GM18499 (cell line): ENCODE measurements around the gene XDH.

ENCODE experiments used
- ATAC-seq: cut with Tn5 transposase; IDR thresholded peaks from one replicate; pipeline ENCODE4 v1.9.1; 2021; ENCODE audit warnings: moderate number of reproducible peaks; ENCODE audit not compliant: insufficient read depth, unreplicated experiment

Gene XDH

GRCh38 chr2:31371691-31372090, 42.9 kb downstream of the XDH start:
- no peak for ATAC-seq

GRCh38 chr2:31366733-31367132, 47.8 kb downstream of the XDH start:
- no peak for ATAC-seq

DNA sequence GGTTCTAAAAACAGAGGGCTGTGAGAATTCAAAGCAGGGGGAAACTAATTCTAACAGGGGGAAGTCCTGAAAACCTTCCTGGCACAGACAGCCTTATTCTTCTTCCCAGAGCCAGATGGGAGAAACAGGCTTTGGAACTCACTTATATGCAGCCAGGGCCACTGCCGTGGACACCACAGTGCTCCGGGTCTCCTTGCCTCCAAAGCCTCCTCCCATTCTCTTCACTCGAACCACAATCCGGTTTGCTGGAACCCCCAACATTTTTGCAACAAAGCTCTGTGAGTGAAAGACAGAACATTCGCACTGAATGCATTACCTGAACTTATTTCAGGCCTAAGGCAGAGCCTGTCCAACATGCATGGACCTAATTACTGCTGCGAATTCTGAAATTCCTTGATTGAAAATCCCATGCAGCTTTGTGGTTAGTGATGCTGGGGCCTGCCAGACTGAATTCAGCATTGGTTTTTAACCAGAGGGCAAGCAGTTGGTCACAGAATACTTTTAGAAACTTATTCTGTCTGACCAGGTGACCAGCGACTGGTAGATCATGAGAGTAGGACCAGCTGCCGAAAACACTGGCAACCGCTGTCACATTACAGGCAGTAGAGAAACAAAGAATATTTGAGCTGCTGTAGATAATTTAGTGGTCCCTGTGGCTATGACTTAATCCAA, 48.6 kb downstream of the XDH start:
- no peak for ATAC-seq

DNA sequence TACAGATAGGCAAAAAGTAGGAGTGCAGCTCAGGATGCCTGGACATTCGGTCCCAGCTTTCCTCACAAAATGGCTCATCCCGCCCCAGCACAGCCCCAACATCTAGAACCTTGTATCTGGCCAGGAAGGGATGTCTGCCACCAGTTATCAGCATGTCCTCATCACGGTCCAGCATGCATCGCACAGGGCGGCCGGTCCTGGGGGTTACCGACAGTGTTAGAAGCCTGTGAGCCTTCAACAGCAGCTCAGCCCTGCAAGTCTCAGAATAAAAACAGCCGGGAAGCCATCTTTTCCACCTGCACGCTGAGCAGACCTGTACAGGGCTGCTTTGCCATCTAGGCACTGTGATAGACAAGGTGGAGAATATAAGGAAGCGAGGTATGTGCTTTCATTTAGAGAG, 49.2 kb downstream of the XDH start:
- no peak for ATAC-seq

GRCh38 chr2:31363956-31364750, 50.4 kb downstream of the XDH start:
- ATAC-seq = no peak

GRCh38 chr2:31362581-31362980, 52.0 kb downstream of the XDH start:
- no peak for ATAC-seq

DNA sequence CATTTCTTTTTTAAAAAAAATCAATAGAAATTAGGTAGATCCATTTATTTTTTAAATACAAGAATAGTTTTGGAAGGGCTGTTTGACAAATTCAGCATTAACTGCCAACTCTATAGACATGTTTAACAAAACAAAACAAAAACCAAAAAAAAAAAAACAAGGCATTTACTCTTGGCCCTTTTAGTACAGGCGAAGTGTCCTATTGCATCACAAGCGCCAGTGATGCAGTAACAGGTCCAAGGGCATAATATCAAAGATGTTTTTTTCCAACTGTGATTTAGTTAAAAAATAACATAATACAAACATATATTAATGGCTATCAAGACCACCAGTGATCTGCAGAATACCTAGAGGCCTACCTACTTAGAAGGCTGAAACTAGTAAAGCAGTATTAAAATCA, 55.3 kb downstream of the XDH start:
- no peak for ATAC-seq

GRCh38 chr2:31354837-31355236, 59.7 kb downstream of the XDH start:
- ATAC-seq = no peak

DNA sequence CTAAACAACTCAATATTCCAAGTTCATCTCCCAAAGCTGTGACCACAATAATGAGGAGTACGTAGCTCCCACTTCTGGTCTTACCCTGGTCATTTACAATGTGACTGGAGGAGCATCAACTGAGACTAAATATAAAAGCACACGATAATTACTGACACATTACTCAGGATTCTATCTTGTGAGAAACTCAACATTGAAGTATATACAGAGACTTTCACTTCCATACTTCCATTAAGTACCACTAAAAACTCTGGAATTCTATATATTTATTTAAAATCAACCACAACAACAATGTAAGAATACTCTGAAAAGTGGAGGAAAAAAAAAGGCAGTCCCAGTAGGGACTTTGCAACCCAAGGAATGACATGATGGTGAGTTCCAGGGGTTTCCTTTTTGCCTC, 61.4 kb downstream of the XDH start:
- ATAC-seq = no peak

- ATAC-seq = no peak
Observed at GRCh38 chr2:31349684-31350083, 64.9 kb downstream of the XDH start.

DNA sequence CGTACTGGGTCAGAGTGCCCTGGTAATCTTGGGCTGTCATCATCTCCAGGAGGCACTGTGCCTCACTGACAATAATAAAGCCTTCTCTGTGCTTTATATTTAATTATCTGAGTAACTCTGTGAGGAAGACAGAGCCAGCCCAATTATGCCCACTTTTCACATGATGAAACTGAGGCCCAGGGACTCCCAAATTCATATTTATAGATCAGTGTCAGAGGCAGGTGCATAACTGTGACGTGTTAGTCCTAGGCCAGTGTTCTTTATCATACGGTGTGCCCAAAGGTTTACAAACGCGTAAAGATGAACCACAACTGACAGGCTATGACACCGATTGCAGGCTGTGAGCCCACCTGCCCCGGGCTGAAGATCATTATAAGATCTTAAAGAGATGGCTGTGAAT, 65.4 kb downstream of the XDH start:
- no peak for ATAC-seq

DNA sequence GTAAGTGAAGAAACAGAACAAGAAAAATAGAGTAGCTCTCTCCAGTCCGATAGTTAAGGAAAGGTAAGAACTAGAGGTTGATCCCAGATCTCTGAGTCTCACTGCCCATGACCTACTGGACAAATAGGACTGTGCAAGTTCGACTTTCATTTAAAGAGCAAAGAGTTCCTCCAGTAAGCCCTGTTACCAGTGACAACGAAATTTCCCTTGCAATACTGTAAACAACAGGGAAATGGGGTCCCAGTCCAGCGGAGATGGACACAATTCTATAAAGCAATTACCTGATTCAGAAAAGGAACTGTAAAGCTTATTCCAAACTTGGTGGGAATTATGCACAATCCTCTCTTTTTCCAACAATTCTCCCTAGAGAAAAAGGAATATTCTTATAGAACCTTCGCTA, 65.9 kb downstream of the XDH start:
- ATAC-seq = no peak

GRCh38 chr2:31347750-31348149, 66.8 kb downstream of the XDH start:
- ATAC-seq = no peak

DNA sequence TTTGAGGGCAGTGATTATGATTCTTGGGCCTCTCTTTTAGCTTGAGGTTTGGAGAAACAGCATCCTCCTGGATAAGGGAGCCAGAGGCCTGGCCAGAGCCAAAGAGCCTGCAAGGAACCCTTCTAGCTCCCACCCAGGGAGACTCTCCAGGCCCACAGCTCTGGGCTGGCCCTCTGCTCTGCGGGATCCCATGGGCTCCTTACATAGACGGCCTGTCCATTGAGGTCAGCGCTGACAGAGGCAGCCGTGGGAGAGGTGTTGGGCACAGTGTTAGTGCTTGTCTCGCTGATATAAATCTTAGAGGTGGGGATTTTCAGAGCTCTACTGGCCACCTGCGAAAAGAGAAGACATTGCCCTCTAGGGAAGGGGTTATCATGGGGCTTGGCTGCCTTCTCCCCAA, 67.2 kb downstream of the XDH start:
- no peak for ATAC-seq

DNA sequence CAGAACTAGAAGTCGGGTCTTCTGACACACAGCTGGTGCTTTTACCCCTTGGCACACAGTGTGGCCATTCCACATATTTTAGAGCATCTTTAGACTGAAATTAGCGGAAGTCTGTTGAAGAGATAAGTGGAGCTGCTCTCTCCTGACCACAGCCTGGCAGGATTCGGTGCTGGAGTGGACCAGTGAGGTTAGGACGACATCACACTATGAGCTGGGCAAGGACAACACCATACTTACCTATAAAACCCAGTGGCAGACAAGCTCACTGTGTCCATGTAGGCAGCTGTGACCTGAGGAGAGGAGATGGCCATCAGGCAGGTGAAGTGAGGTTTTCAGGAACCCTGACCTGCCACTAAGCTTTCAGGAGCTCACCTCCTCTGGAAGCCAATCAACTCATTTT, 70.1 kb downstream of the XDH start:
- ATAC-seq = no peak

GRCh38 chr2:31341351-31341750, 73.2 kb downstream of the XDH start:
- ATAC-seq = no peak

DNA sequence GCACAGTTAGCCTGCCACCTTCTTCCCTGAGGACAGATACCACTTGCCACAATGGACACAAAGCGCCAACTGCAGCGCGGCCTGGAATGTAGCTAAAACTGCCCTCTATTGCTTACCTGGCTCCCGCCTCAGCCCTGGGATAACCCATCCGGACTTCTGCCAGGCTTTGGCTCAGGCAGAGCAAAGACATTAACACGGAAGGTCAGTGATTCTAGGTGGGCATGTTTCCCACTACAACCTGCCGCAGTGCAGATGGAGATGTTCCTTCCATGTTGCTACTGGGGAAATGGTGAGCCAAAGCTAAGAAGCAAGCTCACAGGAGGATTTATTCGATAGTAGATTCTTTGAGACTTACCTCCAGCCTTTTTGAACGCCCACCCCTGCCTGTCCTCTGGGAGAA, 74.8 kb downstream of the XDH start:
- no peak for ATAC-seq

DNA sequence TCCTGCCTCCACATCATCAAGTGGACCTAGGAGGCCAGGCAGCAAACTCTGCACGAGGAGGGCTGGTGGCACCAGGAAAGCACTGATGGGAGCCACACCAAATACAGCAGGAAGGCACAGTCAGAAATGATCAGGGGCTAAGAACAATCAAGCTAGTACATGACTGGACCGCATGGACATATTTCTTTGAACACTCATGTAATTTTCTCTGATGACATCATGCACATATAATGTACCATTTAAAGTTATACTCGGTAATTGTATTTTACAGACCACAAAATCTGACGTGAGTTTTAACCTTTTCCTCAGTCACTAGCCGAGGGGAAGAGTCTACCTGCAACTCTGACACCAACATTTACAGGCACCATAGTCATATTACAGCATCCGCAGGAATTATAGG, 76.7 kb downstream of the XDH start:
- ATAC-seq = no peak

DNA sequence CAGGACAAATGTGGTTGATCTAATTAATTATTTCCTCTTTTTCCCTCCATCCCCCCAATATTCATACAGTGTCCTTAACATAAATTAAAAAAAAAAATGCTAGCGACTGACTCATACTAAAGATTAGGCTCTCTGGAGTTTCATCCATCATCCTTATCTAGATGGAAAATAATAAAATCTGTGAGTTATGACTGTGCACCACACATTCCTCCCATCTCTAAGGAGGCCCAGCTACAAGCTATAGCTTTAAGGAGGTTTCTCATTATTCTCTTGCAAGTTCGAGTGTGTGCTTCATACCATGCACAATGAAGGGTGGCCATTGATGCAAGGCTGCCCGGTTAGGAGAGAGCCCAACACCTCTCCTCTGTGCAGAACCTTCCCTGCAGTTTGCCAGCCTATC, 77.3 kb downstream of the XDH start:
- ATAC-seq = no peak

DNA sequence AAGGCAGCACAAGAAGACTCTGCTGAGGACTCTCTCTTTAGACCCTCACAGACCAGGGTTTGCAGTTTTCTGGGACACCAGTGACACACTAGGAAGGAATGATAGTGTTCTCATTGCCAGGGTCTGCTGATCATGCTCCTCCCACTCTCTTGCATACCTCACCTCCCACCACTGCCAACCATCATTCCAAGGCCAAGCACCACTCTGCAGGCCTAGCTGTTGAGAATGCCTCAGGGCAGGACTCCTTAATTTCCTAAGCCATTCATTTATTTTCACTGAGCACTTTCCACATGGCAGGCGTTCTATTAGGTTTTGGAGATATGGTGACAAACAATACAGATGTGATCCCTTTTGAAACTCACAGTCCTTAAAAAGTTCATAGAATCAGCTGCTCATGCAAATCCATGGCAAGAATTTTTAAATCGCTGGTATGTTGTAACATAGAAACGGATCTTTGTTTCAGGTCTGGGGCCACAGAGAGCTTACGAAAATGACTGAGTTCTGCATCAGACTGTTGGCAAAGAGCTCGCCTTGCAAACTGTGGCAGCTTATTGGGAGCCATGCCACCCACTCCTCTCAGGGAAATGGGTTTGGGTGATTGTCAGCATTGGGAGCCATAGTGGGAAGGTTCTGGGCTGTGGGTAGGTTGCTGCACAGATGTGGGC, 78.5 kb downstream of the XDH start:
- no peak for ATAC-seq

GRCh38 chr2:31334311-31335026, 80.1 kb downstream of the XDH start:
- no peak for ATAC-seq
